CD4-positive, alpha-beta T cell treated with Interleukin-17A for 4 hours (primary cell): ENCODE results near the gene PRR7.

ENCODE experiments used
- DNase-seq: peaks from one replicate; pipeline ENCODE4 v3.0.0-alpha.2; 2020; ENCODE audit warnings: mixed read lengths

Gene PRR7

GRCh38 chr5:177437623-177438022 lies 9.0 kb upstream of the PRR7 start:
- DNase-seq, result no peak

GRCh38 chr5:177438468-177438867 lies 8.1 kb upstream of the PRR7 start:
- DNase-seq, result no peak

- no peak for DNase-seq
Observed at GRCh38 chr5:177439518-177440053, 7.0 kb upstream of the PRR7 start.

- peak; percentile 43 for DNase-seq
Observed at GRCh38 chr5:177440211-177440989, 6.2 kb upstream of the PRR7 start.

GRCh38 chr5:177440990-177441780 lies 5.4 kb upstream of the PRR7 start:
- DNase-seq, result no peak

GRCh38 chr5:177442066-177442826 lies 4.4 kb upstream of the PRR7 start:
- DNase-seq, result no peak

- no peak for DNase-seq
Observed at GRCh38 chr5:177443144-177443983, 3.2 kb upstream of the PRR7 start.

- no peak for DNase-seq
Observed at GRCh38 chr5:177444106-177445051, 2.2 kb upstream of the PRR7 start.

- peak; percentile 39 for DNase-seq
Observed at GRCh38 chr5:177445052-177445916, 1.3 kb upstream of the PRR7 start.

- no peak for DNase-seq
Observed at GRCh38 chr5:177445917-177446199, 756 bp upstream of the PRR7 start.

- DNase-seq, result peak; percentile 77
Observed at GRCh38 chr5:177447066-177447610, 524 bp downstream of the PRR7 start.

GRCh38 chr5:177447611-177448243 lies 1.1 kb downstream of the PRR7 start:
- peak; percentile 33 for DNase-seq

GRCh38 chr5:177448244-177448950 lies 1.8 kb downstream of the PRR7 start:
- DNase-seq, result no peak

- DNase-seq, result no peak
Observed at GRCh38 chr5:177449140-177450061, 2.8 kb downstream of the PRR7 start.

GRCh38 chr5:177450667-177451424 lies 4.2 kb downstream of the PRR7 start:
- no peak for DNase-seq
